ENCODE results near the gene CHCHD2. TPM values are rescaled to one million over a fixed set of nuclear protein-coding genes. Genes with fewer than 3 reads are reported as not detected.

The CHCHD2 gene
- total RNA-seq, 4 donors from 2014 or later, result 192 to 382 (median 301) TPM

Other genes starting within 250 kb of the CHCHD2 start
- not detected for gene SEPTIN14, start 243.7 kb downstream of the CHCHD2 start, total RNA-seq
- 1 to 10 TPM; 1.1 to 5.4 (median 3.8) TPM for gene ZNF713, start 219.0 kb downstream of the CHCHD2 start, total RNA-seq
- 10 to 100 TPM in 2 of 4 donors, 1 to 10 TPM in 2; 5.6 to 12.0 (median 8.5) TPM for gene MRPS17, start 154.6 kb downstream of the CHCHD2 start, total RNA-seq
- 10 to 100 TPM; 37.4 to 59.3 (median 48.6) TPM for gene NIPSNAP2, start 141.9 kb downstream of the CHCHD2 start, total RNA-seq
- 10 to 100 TPM in 3 of 4 donors, 1 to 10 TPM in 1; 4.1 to 19.2 (median 14.1) TPM for gene PSPH, start 55.0 kb downstream of the CHCHD2 start, total RNA-seq
- gene CCT6A, start 54.7 kb downstream of the CHCHD2 start, total RNA-seq, result 10 to 100 TPM; 80.6 to 97.4 (median 88.8) TPM
- gene SUMF2, start 42.2 kb downstream of the CHCHD2 start, total RNA-seq, result 100 to 1,000 TPM in 2 of 4 donors, 10 to 100 TPM in 2; 93.4 to 134 (median 113) TPM
- 1 to 10 TPM in 3 of 4 donors, under 1 TPM in 1; 0.64 to 5.2 (median 2.5) TPM for gene PHKG1, start 13.5 kb downstream of the CHCHD2 start, total RNA-seq
- gene NUPR2, start 9.9 kb upstream of the CHCHD2 start, total RNA-seq, result 1 to 10 TPM in 2 of 4 donors, not detected in 2; 3.0 to 4.5 TPM